ENCODE results near the gene ERI3. TPM values are rescaled to one million over a fixed set of nuclear protein-coding genes. Genes with fewer than 3 reads are reported as not detected.

Gene ERI3
- total RNA-seq, 1 experiment from 2014 or later, result 83.3 TPM

DNA sequence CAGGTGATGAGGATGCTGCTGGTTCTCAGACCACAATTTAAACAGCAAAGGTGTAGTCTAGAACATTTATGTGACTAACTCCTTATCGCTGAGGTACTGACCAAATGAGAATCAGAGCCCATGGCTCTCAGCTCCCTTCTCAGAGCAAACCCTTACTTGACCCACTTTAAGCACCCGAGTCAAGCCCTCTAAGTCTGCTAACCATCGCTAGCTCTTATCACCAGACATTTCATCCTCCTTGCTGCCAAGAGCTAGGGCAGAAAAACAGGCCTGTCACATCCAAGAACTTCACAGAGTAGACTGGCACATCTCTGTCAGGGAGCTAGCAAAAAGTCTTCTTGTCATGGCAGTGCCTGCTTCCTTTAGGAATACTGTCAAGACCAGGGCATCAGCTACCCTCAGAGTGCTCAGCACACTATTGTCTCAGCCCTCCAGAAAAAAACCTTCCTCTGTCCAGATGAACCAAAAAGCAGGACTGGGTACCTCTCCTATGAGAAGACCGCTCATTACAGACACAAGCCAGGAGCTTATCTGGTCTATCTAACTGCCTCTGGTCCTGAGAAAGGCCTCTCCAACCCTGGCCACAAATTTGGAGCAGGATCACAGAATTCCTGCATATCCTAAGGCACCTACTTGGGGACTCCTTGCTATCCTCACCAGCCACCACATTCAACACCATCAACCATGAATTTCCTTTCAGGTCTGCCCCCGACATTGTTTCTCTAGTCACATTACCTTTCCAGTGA is 26.2 kb downstream of the ERI3 start:
- POLR2A ChIA-PET, result no interaction called here
- no peaks in the 10 kb centered on the region for H3K36me3 ChIP-seq (ENCODE audit: control insufficient read depth, insufficient read depth, low read length)
- H3K4me1 ChIP-seq (ENCODE audit: control insufficient read depth, insufficient read depth, low read length), result peaks cover 34% of the 10 kb centered on the region
- CTCF ChIA-PET, result interaction anchor here (1.0 kb wide), 1 partner anchor 49 kb away, joined by 3 read pairs; no protein-coding TSS in a partner anchor
- BruUV-seq (replicated peaks), result no TSS peak
- intact Hi-C loops (cut with micrococcal nuclease; ENCODE audit: unreplicated experiment) (no loop called here), in situ Hi-C loops (cut with HindIII; ENCODE audit: low pct_unique_long_range_greater_than_20kb, low sequenced_read_pairs) (no loop called here)
- TF ChIP-seq TCF7L2 (IDR thresholded peaks at IDR 0.05; ENCODE audit: low read depth, low read length), result no peak
- TF ChIP-seq SIN3A (IDR thresholded peaks at IDR 0.05; ENCODE audit: borderline replicate concordance, insufficient read depth, low read depth, low read length), result no peak
- TF ChIP-seq, protein P1, sequence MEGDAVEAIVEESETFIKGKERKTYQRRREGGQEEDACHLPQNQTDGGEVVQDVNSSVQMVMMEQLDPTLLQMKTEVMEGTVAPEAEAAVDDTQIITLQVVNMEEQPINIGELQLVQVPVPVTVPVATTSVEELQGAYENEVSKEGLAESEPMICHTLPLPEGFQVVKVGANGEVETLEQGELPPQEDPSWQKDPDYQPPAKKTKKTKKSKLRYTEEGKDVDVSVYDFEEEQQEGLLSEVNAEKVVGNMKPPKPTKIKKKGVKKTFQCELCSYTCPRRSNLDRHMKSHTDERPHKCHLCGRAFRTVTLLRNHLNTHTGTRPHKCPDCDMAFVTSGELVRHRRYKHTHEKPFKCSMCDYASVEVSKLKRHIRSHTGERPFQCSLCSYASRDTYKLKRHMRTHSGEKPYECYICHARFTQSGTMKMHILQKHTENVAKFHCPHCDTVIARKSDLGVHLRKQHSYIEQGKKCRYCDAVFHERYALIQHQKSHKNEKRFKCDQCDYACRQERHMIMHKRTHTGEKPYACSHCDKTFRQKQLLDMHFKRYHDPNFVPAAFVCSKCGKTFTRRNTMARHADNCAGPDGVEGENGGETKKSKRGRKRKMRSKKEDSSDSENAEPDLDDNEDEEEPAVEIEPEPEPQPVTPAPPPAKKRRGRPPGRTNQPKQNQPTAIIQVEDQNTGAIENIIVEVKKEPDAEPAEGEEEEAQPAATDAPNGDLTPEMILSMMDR (IDR thresholded peaks at IDR 0.05), result no peak
- TF ChIP-seq, protein P2, sequence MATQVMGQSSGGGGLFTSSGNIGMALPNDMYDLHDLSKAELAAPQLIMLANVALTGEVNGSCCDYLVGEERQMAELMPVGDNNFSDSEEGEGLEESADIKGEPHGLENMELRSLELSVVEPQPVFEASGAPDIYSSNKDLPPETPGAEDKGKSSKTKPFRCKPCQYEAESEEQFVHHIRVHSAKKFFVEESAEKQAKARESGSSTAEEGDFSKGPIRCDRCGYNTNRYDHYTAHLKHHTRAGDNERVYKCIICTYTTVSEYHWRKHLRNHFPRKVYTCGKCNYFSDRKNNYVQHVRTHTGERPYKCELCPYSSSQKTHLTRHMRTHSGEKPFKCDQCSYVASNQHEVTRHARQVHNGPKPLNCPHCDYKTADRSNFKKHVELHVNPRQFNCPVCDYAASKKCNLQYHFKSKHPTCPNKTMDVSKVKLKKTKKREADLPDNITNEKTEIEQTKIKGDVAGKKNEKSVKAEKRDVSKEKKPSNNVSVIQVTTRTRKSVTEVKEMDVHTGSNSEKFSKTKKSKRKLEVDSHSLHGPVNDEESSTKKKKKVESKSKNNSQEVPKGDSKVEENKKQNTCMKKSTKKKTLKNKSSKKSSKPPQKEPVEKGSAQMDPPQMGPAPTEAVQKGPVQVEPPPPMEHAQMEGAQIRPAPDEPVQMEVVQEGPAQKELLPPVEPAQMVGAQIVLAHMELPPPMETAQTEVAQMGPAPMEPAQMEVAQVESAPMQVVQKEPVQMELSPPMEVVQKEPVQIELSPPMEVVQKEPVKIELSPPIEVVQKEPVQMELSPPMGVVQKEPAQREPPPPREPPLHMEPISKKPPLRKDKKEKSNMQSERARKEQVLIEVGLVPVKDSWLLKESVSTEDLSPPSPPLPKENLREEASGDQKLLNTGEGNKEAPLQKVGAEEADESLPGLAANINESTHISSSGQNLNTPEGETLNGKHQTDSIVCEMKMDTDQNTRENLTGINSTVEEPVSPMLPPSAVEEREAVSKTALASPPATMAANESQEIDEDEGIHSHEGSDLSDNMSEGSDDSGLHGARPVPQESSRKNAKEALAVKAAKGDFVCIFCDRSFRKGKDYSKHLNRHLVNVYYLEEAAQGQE (IDR thresholded peaks at IDR 0.05; ENCODE audit: insufficient read depth in 1 of 2, low read depth in 2 of 2, low read length in 1 of 2), result no peak
- no peak for TF ChIP-seq POLR2AphosphoS5 (IDR thresholded peaks at IDR 0.05; ENCODE audit: low read depth, low read length)
- no peak for ATAC-seq
- H3K27ac ChIP-seq (ENCODE audit: low read length), result peak overlapping the region; percentile 77
- no peaks in the 10 kb centered on the region for H3K9me3 ChIP-seq (ENCODE audit: control insufficient read depth, insufficient read depth, low read depth, low read length)
- H3K27me3 ChIP-seq (ENCODE audit: control insufficient read depth, insufficient read depth, low read length), result no peaks in the 10 kb centered on the region
- DNase-seq (ENCODE audit: low read depth, low spot score), result no peak
- no peak overlapping the region for H3K4me3 ChIP-seq (ENCODE audit: low read depth in 2 of 2, low read length in 2 of 2)

DNA sequence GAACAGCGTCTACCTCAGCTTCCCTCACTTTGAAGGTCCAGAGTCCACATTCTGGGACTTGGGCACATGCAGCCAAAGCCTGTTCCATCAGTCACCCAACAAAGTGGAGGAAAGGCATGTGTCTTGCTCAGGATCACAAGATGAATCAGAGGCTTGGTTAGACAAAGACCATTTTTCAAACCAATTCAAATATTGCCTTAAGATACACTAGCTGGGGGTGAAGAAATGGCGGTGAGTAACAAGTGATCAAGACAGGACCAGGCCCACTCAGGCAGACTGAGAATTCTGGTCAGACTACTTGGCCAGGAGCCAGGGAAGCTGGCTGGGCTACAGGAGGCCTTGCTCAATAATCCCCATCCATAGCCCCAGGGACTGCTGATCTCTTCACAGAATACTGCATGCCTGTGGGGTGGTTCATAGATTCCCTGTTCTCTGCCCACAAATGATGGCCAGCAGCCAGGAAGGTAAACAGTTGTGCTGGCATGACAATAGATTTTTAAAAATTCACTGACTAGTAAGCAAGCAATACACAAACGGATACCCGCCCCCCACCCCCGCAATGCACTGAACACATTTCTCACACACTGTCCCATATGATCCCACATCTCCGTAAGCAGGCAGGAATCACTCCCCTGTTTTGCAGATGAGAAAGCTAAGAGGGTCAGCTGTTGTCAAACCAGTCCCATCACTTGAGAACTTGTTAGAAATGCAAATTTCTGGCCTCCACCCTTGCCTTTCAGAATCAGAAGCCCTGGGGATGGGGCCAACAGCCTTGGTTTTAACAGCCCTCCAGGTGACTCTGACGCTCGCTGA is 27.2 kb downstream of the ERI3 start:
- ATAC-seq, result peak; percentile 97
- intact Hi-C loops (cut with micrococcal nuclease; ENCODE audit: unreplicated experiment), result no loop called here
- CTCF ChIA-PET, result no interaction called here
- peak; percentile 72; the same call in 1 of the 2 replicates for TF ChIP-seq POLR2AphosphoS5 (IDR thresholded peaks at IDR 0.05; ENCODE audit: low read depth, low read length)
- TF ChIP-seq TCF7L2 (IDR thresholded peaks at IDR 0.05; ENCODE audit: low read depth, low read length), result no peak
- Histone ChIP-seq H3K27me3 (ENCODE audit: control insufficient read depth, insufficient read depth, low read length) (no peaks in the 10 kb centered on the region), H3K9me3 (ENCODE audit: control insufficient read depth, insufficient read depth, low read depth, low read length) (no peaks in the 10 kb centered on the region), H3K4me1 (ENCODE audit: control insufficient read depth, insufficient read depth, low read length) (peaks cover 34% of the 10 kb centered on the region), H3K36me3 (ENCODE audit: control insufficient read depth, insufficient read depth, low read length) (0 out of 2 replicates have a peak, but pooled peaks cover under 1% of the 10 kb centered on the region), H3K4me3 (ENCODE audit: low read depth in 2 of 2, low read length in 2 of 2) (no peak overlapping the region), H3K27ac (ENCODE audit: low read length) (peak overlapping the region; percentile 77)
- in situ Hi-C loops (cut with HindIII; ENCODE audit: low pct_unique_long_range_greater_than_20kb, low sequenced_read_pairs), result no loop called here
- POLR2A ChIA-PET, result no interaction called here
- peak; percentile 99 for DNase-seq (ENCODE audit: low read depth, low spot score)
- BruUV-seq (replicated peaks), result no TSS peak
